RKO (cell line): ENCODE results near the gene POFUT1.
"Not testable (repeated sequence)": the region's sequence is repeated elsewhere in the genome, so short reads cannot be mapped to it uniquely, and the experiment has no call there.

ENCODE experiments used
- DNase-seq: peaks from one replicate; pipeline ENCODE4 v3.0.0-alpha.2; 2016; ENCODE audit warnings: low spot score

POFUT1 gene

GRCh38 chr20:32207626-32208498, at the start of gene POFUT1, which contains the start of gene PLAGL2:
TSS of gene POFUT1 (plus strand) at chr20:32207880. CDS start at chr20:32207942, 62 bp downstream.
TSS of gene PLAGL2 (minus strand) at chr20:32207743. CDS start at chr20:32202178, 5,565 bp downstream.
- DNase-seq: peak; percentile 91

DNA sequence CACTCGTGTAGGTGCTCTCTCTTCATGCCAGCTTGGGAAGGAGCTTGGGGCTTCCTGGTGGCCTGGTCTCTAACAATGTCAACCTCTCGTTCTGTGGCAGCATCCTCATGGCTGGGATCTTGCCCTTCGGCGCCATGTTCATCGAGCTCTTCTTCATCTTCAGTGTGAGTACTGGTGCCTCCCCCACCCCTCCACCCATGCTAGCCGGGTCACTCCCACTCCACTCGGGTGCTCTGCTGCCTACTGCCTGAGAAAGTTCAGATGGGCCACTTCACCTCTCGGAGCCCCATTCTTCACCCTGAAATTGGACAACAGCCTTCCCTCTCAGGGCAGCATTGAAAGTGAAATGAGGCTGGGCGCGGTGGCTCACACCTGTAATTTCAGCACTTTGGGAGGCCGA, 49.3 kb upstream of the POFUT1 start:
- DNase-seq: no peak

DNA sequence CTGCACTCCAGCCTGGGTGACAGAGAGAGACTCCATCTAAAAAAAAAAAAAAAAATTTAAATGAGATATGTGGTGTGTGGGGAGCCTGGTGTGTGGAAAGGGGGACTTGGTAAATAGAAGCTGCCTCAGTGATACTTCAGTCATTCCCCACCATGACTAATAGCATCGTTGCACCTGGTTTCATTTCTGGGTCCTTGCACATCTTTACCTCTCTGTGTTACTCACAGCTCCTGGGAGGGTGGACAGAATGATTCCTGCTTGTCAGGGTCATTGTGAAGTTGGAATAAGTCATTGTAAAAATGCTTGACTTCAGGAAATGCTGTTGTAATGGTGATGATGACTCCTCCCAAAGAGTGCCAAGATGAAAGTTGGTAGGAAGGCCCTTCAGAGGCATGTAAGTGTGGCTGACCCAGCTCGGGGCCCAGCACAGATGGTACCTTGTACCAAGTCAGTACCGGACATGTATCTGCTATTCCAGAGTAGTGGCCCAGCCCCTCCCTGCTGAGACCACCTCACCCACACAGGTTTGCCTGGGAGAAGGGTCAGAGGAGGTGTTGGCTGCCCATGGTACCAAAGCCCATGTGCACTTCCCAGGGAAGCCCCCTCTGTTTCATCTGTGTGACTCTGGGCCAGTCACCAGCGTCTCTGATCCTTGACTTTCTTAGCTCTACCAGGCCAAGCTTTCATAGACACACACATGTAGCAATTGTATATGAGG, 48.6 kb upstream of the POFUT1 start:
- no peak for DNase-seq

GRCh38 chr20:32159766-32160221, 47.9 kb upstream of the POFUT1 start:
- DNase-seq: no peak

- no peak for DNase-seq
Observed at GRCh38 chr20:32160341-32160740, 47.3 kb upstream of the POFUT1 start.

- DNase-seq: no peak
Observed at GRCh38 chr20:32162351-32162750, 45.3 kb upstream of the POFUT1 start.

DNA sequence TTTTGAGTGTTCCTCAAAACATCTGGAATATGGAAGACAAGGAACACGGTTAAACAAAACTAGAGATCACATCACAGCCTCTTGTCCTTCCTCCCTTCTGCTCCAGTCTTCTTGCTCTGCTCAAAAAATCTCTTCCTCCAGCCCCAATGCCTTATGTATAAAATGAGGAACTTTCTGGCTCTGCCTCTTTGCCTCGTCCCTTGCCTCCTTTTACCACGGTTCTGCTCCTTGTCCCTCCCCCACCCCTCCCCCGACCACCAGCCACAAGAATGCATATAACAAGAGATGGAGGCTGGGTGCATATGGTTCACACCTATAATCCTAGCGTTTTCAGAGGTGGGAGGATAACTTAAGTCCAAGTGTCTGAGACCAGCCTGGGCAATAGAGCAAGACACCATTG, 43.7 kb upstream of the POFUT1 start:
- DNase-seq: no peak

DNA sequence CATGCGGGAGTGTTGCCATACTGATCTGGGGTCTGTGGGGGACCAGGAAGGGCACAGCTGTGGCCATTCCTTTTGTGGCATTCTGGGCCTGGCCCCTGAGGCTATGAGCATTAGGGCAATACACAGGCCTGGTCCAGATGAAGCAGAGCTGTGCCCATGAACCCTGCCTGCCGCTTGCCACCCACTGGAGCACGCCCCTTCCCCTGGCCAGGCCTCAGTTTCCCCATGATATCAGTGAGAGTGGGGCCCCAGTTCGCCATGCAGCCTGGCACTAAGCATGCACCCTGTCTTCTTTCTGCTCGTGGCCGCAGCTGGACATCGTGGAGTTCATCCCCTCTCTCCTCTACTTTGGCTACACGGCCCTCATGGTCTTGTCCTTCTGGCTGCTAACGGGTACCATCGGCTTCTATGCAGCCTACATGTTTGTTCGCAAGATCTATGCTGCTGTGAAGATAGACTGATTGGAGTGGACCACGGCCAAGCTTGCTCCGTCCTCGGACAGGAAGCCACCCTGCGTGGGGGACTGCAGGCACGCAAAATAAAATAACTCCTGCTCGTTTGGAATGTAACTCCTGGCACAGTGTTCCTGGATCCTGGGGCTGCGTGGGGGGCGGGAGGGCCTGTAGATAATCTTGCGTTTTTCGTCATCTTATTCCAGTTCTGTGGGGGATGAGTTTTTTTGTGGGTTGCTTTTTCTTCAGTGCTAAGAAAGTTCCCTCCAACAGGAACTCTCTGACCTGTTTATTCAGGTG, 42.5 kb upstream of the POFUT1 start:
- DNase-seq: no peak

DNA sequence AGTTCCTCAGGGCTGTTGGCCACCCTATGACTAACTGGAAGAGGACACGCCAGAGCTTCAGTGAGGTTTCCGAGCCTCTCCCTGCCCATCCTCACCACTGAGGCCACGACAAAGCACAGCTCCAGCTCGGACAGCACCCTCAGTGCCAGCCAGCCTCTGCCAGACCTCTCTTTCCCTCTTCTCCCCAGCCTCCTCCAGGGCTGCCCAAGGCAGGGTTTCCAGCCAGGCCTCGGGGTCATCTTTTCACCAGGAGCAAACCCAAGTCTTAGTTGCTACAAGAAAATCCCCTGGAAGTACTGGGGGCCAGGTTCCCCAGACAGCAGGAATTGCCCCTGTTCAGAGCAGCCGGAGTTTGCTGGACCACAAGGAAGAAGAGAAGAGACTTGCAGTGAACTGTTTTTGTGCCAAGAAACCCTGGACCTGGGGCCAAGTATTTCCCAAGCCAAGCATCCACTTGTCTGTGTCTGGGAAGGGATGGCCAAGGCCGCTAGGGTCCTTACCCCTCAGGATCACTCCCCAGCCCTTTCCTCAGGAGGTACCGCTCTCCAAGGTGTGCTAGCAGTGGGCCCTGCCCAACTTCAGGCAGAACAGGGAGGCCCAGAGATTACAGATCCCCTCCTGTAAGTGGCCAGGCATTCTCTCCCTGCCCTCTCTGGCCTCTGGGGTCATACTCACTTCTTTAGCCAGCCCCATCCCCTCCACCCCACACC, 41.7 kb upstream of the POFUT1 start:
- no peak for DNase-seq

GRCh38 chr20:32167552-32167951, 40.1 kb upstream of the POFUT1 start:
- DNase-seq: no peak

GRCh38 chr20:32168184-32168910, 39.3 kb upstream of the POFUT1 start:
- no peak for DNase-seq

DNA sequence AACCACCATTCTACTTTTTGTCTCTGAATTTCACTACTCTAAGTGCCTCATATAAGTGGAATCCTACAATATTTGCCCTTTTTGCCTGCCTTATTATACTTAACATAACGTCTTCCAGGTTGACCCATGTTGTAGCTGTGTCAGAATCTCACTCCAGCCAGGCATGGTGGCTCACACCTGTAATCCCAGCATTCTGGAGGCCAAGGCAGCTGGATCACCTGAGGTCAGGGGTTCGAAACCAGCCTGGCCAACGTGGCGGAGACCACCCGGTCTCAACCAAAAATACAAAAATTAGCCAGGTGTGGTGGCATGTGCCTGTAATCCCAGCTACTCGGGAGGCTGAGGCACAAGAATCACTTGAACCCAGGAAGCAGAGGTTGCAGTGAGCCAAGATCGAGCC, 30.0 kb upstream of the POFUT1 start:
- not testable (repeated sequence) for DNase-seq

- no peak for DNase-seq
Observed at GRCh38 chr20:32179515-32179914, 28.2 kb upstream of the POFUT1 start.

- no peak for DNase-seq
Observed at GRCh38 chr20:32179934-32180333, 27.7 kb upstream of the POFUT1 start.

DNA sequence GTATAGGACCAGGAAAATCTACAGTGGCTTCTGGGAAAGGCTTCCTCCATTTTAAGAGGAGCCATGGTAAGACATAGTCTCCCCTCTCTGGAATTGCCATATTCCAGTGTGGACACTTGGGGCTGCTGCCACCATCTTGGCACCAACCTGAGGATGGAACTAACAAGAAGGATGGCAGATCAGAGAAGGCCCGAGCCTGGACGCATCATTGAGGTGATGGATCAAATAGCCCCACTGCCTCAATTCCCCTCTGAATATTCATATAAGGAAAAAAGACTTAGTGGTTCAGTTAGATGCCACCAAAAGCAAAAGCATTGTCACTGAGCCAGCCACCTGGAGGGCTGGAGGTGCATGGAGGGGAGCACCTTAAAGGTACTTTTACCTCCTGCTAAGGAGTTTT, 26.1 kb upstream of the POFUT1 start:
- no peak for DNase-seq

DNA sequence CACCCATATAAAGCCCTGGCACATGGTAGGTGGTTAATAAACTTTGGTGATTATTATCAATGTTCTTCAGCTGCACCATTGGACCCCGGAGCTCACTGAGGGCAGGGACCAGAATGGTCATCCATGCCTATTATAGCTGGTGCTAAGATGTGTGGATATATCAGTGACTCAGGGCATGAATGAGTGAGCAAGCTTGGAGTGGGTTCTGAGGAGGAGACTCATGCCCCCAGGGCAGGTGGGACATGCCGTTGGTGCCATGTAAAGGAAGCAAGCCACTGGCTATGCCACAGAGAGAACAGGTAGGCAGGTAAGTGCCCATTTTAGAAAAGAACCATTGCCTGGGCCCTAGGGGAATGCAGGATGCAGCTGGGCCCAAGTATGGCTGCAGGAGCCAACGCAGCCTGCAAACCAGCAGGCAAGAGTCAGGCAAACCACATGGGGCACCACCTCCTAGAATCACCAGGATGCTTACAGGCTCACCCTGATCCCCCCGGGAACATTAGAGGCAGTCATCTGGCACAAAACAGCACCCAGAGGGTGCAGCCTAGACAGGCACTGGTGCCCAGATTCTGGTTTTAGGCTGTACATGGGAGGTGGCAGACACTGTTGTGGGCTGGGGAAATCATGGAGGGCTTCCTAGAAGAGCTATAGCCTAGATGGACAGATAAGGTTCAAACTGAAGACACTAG, 23.6 kb upstream of the POFUT1 start:
- DNase-seq: no peak

DNA sequence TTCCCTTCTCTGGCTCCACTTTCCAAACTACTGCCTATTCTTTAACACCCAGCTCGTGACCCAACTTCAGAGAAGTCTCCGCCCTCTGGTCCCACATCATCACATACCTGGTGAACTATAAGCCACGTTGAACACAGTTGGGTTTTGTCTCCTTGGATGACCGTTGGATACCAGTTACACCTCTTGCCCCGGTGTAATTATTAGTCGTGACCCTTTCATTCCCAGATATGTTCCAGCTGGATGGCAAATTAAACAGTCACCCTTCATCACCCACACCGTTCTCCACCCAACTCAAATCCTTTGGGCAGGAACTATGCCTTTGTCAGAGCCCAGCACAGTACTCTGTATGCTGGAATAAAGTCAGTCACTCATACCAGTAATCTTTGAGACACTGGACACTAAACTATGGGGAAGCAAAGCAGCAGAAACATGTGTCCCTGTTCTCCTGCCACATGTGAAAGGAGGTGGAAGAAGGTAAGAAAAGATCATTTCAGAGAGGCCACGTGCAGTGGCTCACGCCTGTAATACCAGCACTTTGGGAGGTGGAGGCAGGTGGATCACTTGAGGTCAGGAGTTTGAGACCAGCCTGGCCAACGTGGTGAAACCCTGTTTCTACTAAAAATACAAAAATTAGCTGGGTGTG, 22.6 kb upstream of the POFUT1 start:
- no peak for DNase-seq

DNA sequence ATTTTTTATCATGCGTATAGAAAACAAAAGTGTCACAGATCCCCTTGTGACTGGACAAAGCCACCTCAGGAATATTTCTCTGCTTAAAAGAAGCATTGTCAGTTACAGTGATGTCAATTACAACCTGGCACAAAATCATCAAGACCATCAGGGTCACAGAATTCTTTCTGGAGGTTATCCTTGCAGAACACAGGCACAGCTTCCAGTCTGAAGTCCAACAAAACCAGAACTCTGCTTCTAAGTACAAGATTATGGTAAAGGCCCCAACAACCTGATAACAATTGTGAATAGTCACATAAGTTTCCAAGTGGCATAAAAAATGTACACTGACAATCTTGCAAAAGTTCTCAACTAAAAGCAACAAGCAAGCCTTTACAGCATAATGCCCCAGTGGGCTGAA, 21.2 kb upstream of the POFUT1 start:
- DNase-seq: no peak

DNA sequence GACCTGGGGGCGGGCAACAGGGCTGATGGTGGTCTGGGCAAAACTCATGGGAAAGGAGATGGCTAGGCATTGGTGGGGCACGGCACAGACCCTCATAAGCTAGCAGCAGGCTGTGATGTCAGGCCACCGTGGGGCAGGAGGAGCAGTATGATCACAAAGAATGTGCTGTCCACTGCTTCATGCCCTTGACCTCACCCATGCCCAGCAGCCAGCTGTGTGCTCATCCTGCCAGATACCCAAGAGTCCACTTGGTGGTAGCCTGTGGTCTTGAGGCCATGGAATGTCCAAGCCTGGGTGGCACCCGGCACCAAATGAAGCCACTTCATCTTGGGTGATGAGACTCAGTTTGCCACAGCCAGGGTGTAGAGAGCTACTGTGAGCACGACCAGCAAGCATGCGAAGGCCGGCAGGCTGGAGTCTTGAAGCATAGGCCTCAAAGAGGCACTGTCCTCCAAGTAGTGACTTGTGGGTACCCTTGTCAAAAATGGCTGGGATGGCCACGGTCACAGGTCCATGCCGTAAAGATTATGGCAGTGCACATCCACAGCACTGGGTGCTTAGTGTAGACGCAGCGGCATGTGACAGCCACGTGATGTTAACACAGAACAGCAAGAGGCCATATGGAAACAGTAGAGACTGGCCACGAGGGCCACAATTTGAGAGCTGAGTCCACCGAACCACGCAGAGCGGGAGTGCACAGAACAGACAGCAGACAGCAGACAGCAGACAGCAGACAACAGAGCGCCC, 19.1 kb upstream of the POFUT1 start:
- no peak for DNase-seq

DNA sequence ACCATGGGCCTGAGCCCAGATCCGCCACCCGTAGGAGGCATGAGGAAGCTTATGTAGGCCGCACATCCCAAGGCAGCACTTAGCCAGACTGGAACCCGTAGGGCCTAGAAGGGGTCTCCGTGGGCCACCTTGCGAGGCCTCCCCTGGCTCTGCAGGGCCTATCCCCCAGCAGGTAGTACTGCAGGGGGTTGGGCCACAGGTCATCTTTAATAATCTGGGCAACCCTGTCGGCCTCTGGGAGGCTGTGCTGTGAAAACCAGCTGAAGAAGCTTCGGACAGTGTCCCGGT, 18.6 kb upstream of the POFUT1 start:
- DNase-seq: no peak
